Endodermal cell (in vitro differentiated cells): ENCODE results near the gene ZNF76. TPM values are rescaled to one million over a fixed set of nuclear protein-coding genes. Genes with fewer than 3 reads are reported as not detected.
A peak's percentile ranks its signal among the peaks of the same experiment; 100 is the strongest.

Experiments
- DNase-seq: peaks from one replicate; pipeline ENCODE4 v3.0.0-alpha.2; 2017
- H3K27ac ChIP-seq: 2 replicates; pipeline ENCODE4 v1.5.1; 2013; ENCODE audit warnings: mild to moderate bottlenecking, low read depth, low read length, moderate library complexity
- H3K27me3 ChIP-seq: 2 replicates; pipeline ENCODE4 v1.6.1; 2013; ENCODE audit warnings: mild to moderate bottlenecking, low read length, moderate library complexity; ENCODE audit not compliant: insufficient read depth, control insufficient read depth, poor library complexity, severe bottlenecking
- H3K36me3 ChIP-seq: 2 replicates; pipeline ENCODE4 v1.7.0; 2013; ENCODE audit warnings: mild to moderate bottlenecking, low read length, moderate library complexity; ENCODE audit not compliant: control insufficient read depth, insufficient read depth
- H3K4me1 ChIP-seq: one replicate; pipeline ENCODE4 v1.7.0; 2013; ENCODE audit warnings: low read length; ENCODE audit not compliant: control insufficient read depth, insufficient read depth
- H3K4me3 ChIP-seq: 2 replicates; pipeline ENCODE4 v1.5.1; 2013; ENCODE audit warnings: mild to moderate bottlenecking, low read length, moderate library complexity
- H3K9ac ChIP-seq: 2 replicates; pipeline ENCODE4 v1.6.1; 2013; ENCODE audit warnings: mild to moderate bottlenecking, low read length, moderate library complexity; ENCODE audit not compliant: poor library complexity, severe bottlenecking; ENCODE audit errors: extremely low read depth
- H3K9me3 ChIP-seq: 2 replicates; pipeline ENCODE4 v1.6.1; 2013; ENCODE audit warnings: mild to moderate bottlenecking, low read length, moderate library complexity; ENCODE audit not compliant: control insufficient read depth
- H3K27ac Mint-ChIP-seq: 2 replicates; pipeline ENCODE4 v1.8.0; 2020; ENCODE audit warnings: mixed read lengths
- H3K27me3 Mint-ChIP-seq: 2 replicates; pipeline ENCODE4 v1.8.0; 2021; ENCODE audit warnings: mild to moderate bottlenecking, mixed read lengths; ENCODE audit not compliant: insufficient read depth
- H3K36me3 Mint-ChIP-seq: 2 replicates; pipeline ENCODE4 v1.8.0; 2020; ENCODE audit warnings: low read depth, mixed read lengths
- H3K4me1 Mint-ChIP-seq: 2 replicates; pipeline ENCODE4 v1.8.0; 2020; ENCODE audit warnings: mixed read lengths
- H3K4me3 Mint-ChIP-seq: 2 replicates; pipeline ENCODE4 v1.8.0; 2020; ENCODE audit warnings: mild to moderate bottlenecking, moderate library complexity, mixed read lengths
- H3K9me3 Mint-ChIP-seq: 2 replicates; pipeline ENCODE4 v1.8.0; 2020; ENCODE audit warnings: mild to moderate bottlenecking, mixed read lengths
- WGBS, 2 experiments: methylation state at CpG; one replicate each; pipeline versions ENCODE4 v1.1.5 to v1.1.7; 2013; ENCODE audit warnings: missing lambda C conversion rate in 2 of 2, mixed read lengths in 1 of 2; ENCODE audit not compliant: insufficient coverage in 1 of 2, insufficient read length in 1 of 2; 5-methylcytosine and 5-hydroxymethylcytosine counted together
- total RNA-seq, 2 donors: library from RNA; stranded (reverse); fragmentation: NEBNext Ultra II Directional in 1 of 2; extraction: Animal tissue kit (Norgen Biotek cat#: 25700) in 1 of 2; gene quantifications; 2 replicates in 1 of 2; 3 replicates in 1 of 2; pipeline ENCODE4 v1.2.1, GENCODE V29; 2021
- TF ChIP-seq, protein P1 (sequence below): fragments of 200-600 bp; sonication (generic); conservative IDR thresholded peaks from 2 replicates; pipeline ENCODE4 v1.5.0; 2021; ENCODE audit warnings: antibody characterized with exemption, mild to moderate bottlenecking

ZNF76 gene
- total RNA-seq, 2 donors from 2014 or later = 39.0 to 42.9 TPM

DNA sequence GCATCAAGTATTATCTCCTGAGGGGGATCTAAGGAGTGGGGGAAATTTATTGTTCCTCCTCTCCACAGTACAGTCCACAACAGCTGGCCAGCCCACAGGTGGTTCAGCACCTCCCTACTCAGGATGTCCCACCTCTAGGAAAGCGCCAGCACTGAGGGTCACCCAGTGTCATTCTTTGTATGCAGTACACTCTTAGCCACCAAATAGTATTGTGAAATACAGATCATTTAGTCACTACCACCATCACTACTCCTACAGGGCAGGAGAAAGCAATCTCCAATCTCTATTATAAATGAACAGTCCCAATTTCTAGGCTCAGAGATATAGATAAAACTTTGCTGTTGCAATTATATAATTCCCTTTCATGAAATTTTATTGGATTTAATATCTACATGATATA is 6.3 kb upstream of the ZNF76 start:
- Mint-ChIP-seq H3K36me3 (peaks cover 1% of the 10 kb centered on the region), H3K4me3 (no peak overlapping the region), H3K27ac (no peak overlapping the region), H3K4me1 (peaks cover 13% of the 10 kb centered on the region), H3K27me3 (no peaks in the 10 kb centered on the region), H3K9me3 (no peaks in the 10 kb centered on the region)
- Histone ChIP-seq H3K4me1 (peaks cover 2% of the 10 kb centered on the region), H3K27ac (no peak overlapping the region), H3K4me3 (no peak overlapping the region), H3K9ac (no peak overlapping the region), H3K9me3 (no peaks in the 10 kb centered on the region), H3K36me3 (no peaks in the 10 kb centered on the region), H3K27me3 (no peaks in the 10 kb centered on the region)
- TF ChIP-seq, protein P1, sequence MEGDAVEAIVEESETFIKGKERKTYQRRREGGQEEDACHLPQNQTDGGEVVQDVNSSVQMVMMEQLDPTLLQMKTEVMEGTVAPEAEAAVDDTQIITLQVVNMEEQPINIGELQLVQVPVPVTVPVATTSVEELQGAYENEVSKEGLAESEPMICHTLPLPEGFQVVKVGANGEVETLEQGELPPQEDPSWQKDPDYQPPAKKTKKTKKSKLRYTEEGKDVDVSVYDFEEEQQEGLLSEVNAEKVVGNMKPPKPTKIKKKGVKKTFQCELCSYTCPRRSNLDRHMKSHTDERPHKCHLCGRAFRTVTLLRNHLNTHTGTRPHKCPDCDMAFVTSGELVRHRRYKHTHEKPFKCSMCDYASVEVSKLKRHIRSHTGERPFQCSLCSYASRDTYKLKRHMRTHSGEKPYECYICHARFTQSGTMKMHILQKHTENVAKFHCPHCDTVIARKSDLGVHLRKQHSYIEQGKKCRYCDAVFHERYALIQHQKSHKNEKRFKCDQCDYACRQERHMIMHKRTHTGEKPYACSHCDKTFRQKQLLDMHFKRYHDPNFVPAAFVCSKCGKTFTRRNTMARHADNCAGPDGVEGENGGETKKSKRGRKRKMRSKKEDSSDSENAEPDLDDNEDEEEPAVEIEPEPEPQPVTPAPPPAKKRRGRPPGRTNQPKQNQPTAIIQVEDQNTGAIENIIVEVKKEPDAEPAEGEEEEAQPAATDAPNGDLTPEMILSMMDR = no peak
- no peak for DNase-seq
- WGBS, 2 experiments = 100% methylated on average over 1 of the region's 1 CpG

GRCh38 chr6:35258336-35258735 is 1.2 kb upstream of the ZNF76 start:
- peaks cover 1% of the 10 kb centered on the region for H3K36me3 Mint-ChIP-seq
- WGBS, 2 experiments = 71 to 84% methylated on average over 2 to 4 of the region's 7 CpGs
- TF ChIP-seq, protein P1 = no peak
- peak overlapping the region; percentile 93 for H3K4me3 Mint-ChIP-seq
- peaks cover 21% of the 10 kb centered on the region for H3K4me1 ChIP-seq
- peak overlapping the region; percentile 94 for H3K4me3 ChIP-seq
- peak overlapping the region; percentile 89 for H3K9ac ChIP-seq
- DNase-seq = no peak
- no peaks in the 10 kb centered on the region for H3K27me3 ChIP-seq
- H3K27ac Mint-ChIP-seq = peak overlapping the region; percentile 98
- peaks cover 31% of the 10 kb centered on the region for H3K4me1 Mint-ChIP-seq
- H3K36me3 ChIP-seq = no peaks in the 10 kb centered on the region
- H3K27me3 Mint-ChIP-seq = no peaks in the 10 kb centered on the region
- no peak overlapping the region for H3K27ac ChIP-seq
- no peaks in the 10 kb centered on the region for H3K9me3 Mint-ChIP-seq
- H3K9me3 ChIP-seq = no peaks in the 10 kb centered on the region

- H3K9ac ChIP-seq = peak overlapping the region; percentile 89
- DNase-seq = no peak
- peak overlapping the region; percentile 77 for H3K27ac ChIP-seq
- 0% methylated on average over 20 of the region's 20 CpGs for WGBS, 2 experiments
- peak overlapping the region; percentile 98 for H3K27ac Mint-ChIP-seq
- TF ChIP-seq, protein P1 = peak; percentile 49
- H3K27me3 Mint-ChIP-seq = no peaks in the 10 kb centered on the region
- H3K4me1 Mint-ChIP-seq = peaks cover 35% of the 10 kb centered on the region
- H3K9me3 ChIP-seq = no peaks in the 10 kb centered on the region
- H3K4me1 ChIP-seq = peaks cover 23% of the 10 kb centered on the region
- no peaks in the 10 kb centered on the region for H3K9me3 Mint-ChIP-seq
- H3K36me3 ChIP-seq = no peaks in the 10 kb centered on the region
- peak overlapping the region; percentile 93 for H3K4me3 Mint-ChIP-seq
- H3K27me3 ChIP-seq = no peaks in the 10 kb centered on the region
- H3K36me3 Mint-ChIP-seq = peaks cover 1% of the 10 kb centered on the region
- H3K4me3 ChIP-seq = peak overlapping the region; percentile 94
Observed at GRCh38 chr6:35258858-35259193, 709 bp upstream of the ZNF76 start.
